GM19240 (cell line): ENCODE results near the gene ODC1.
"Not testable (repeated sequence)": the region's sequence is repeated elsewhere in the genome, so short reads cannot be mapped to it uniquely, and the experiment has no call there.

ENCODE experiments used
- DNase-seq: peaks from one replicate; pipeline ENCODE4 v3.0.0; 2011; ENCODE audit warnings: low spot score; ENCODE audit not compliant: insufficient read length

Gene ODC1

DNA sequence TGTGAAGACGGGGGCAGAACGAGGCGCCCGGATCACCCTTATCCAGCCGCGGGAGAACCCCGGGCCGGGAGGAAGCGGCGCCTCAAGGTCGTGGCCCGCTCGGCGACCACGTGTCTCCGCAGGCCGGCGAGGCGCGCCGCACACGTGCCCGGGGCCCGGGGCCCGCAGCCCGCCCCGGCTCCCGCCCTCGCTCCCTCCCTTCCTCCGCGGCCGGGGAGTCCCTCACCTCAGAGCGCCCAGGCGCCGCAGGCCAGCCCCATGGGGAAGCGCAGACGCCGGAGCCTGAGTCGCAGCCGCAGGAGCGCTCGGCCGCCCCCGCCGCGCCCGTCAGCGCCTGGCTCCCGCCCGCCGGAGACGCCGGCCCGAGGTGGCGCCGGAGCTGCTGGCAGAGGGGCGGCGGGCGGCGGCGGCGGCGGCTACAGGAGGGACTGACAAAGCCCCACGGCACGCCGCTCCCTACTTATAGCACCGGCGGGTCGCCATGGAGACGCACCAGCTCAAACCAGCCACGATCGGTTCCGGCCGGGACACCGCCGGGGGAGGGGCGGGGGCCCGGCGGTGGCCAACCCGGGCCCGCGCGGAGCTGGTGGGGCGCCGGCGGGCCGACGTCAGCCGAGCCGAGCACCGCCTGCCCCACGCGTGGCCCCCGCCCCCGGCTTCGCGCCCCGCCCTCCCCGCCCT, at the start of gene ODC1:
ODC1 (minus strand) TSS at position 433 of the 681 bp plus-strand sequence. CDS start 3,295 bp downstream, outside the sequence.
- DNase-seq: peak; percentile 79

DNA sequence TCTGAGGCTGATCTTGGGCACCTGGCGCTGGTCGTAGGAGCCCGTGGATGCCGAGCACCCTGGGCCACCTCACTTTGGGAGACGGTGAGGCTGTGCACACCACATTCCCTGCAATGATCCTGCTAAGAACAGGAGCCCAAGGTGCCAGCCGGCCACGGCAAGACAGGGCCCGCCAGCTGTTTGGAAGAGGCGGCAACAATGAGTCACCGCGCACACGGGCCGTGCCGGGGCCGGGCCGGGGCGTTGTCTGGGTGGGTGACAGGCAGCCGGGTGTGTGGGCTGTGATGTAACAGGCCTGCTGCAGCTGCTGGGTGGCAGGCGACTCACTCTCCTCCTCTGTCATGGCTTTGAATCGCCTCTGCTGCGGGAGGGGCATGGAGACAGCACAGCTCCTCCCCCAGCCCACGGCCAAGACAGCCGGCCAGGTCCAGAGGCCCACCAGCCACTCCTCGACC, 49.7 kb upstream of the ODC1 start:
- no peak for DNase-seq

- no peak for DNase-seq
Measured at GRCh38 chr2:10495988-10496313, 47.8 kb upstream of the ODC1 start.

DNA sequence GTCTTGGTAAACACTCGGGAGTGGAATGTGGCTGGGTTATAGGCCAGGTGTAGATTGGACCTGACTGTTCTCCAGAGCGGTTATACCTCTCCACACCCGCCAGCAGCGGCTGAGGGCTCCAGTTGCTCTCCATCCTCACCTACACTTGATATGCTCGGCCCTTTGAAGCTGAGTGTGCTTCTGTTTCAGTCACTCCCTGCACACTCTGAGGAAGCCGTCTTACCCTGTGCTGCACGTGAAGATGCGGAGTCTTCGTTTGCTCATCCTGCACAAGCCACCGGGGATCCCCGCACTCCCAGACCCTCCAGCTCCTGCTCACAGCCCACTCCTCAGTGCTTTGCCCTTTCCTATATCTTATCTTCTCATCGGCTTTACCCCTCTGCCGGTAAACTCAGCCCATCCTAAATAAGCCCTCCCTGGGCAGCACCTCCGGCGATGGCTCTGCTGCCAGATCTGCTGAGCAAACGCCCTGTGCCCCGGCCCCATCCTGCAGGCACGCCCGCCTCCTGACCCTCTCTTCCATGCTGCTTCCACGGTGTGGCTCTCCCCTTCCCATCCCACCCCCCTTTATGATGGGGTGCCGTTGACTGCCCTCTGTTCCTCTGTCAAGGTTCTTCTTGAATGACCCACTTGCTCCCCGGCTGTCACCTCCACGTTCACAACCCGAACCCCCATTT, 47.3 kb upstream of the ODC1 start:
- no peak for DNase-seq

GRCh38 chr2:10494351-10495066, 46.4 kb upstream of the ODC1 start:
- DNase-seq: no peak

DNA sequence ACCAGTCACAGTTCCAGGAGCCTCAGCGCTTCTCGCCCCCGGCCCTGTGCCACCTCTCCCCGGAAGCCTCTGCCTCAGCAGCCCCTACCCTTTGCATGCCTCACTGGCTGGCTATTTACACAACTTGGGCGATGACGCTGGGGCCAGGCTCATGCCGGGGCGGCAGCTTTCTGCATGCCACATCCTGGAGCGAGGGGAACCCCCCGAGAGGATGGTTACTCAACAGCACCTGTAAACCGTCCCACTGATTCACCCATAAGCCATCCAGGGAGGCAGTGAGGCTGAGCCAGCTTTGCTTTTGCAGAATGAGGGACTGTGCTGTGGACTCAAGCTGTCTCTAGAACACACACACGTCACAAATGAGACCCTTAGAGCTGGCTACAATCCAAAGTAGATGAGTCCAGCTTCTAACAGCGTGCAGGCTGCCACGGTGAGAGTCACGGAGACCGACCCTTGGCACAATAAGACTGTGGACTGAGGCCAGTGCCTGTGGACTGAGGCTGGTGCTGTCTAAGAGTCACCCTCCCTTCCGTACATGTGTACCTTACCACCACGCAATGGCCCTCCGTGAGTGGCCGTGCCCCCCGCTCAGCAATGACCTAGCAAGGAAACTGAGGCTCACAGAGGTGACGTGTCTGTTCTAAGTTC, 45.6 kb upstream of the ODC1 start:
- DNase-seq: no peak

GRCh38 chr2:10493075-10493633, 45.0 kb upstream of the ODC1 start:
- no peak for DNase-seq

- no peak for DNase-seq
Measured at GRCh38 chr2:10490806-10491291, 42.7 kb upstream of the ODC1 start.

- DNase-seq: no peak
Measured at GRCh38 chr2:10489842-10490555, 41.9 kb upstream of the ODC1 start.

GRCh38 chr2:10488142-10488541, 40.0 kb upstream of the ODC1 start:
- DNase-seq: not testable (repeated sequence)

DNA sequence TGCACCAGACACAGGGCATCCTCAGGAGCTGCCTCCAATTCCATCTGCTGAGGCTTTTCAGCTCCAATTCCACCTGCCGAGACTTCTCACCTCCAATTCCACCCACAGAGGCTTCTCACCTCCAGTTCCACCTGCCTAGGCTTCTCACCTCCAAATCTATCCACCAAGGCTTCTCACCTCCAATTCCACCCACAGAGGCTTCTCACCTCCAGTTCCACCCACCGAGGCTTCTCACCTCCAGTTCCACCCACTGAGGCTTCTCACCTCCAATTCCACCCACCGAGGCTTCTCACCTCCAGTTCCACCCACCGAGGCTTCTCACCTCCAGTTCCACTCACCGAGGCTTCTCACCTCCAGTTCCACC, 39.6 kb upstream of the ODC1 start:
- not testable (repeated sequence) for DNase-seq

GRCh38 chr2:10487081-10487740, 39.1 kb upstream of the ODC1 start:
- DNase-seq: no peak

GRCh38 chr2:10486601-10487079, 38.5 kb upstream of the ODC1 start:
- DNase-seq: no peak

DNA sequence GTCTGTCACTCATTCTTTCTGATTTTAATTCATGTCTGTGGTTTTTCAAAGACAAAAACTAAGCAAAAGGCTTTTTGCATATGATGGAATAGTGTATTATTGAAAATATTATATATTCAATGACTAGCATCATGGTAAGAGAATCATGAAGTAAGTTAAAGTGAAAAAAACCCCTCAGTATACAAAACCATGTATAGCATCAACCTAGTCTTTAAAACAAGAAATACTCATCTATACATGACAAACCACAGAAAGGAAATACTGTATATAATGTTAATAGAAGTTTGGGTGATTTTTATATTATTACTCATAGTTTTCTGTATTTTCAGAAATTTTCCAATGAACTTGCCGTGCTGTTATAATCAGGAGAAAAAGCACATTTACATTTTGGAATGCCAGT, 38.0 kb upstream of the ODC1 start:
- DNase-seq: no peak

GRCh38 chr2:10482913-10483312, 34.8 kb upstream of the ODC1 start:
- no peak for DNase-seq

GRCh38 chr2:10482460-10482859, 34.3 kb upstream of the ODC1 start:
- no peak for DNase-seq

- no peak for DNase-seq
Measured at GRCh38 chr2:10481666-10482157, 33.6 kb upstream of the ODC1 start.

GRCh38 chr2:10481055-10481665, 33.0 kb upstream of the ODC1 start:
- DNase-seq: no peak

DNA sequence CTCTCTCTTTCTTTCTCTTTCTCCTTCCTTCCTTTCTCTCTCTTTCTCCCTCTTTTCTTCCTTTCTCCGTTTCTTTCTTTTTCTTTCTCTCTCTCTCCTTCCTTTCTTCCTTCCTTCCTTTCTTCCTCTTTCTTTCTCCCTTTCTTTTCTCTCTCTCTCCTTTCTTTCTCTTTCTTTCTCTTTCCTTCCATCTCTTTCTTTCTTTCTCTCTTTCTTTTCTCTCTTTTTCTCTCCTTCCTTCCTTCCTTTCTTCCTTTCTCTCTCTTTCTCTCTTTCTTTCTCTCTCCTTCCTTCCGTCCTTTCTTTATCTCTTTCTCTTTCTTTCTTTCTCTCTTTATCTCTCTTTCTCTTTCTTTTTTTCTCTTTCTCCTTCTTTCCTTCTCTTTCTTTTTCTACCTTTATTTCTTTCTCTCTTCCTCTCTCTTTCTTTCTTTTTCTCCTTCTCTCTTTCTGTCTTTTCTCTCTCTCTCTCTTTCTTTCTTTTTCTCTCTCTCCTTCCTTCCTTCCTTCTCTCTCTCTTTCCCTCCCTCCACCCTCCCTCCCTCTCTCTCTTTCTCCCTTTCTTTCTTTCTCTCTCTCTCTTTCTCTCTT, 32.3 kb upstream of the ODC1 start:
- no peak for DNase-seq
